GM19438 (cell line): ENCODE results near the gene SLC16A5.
"Not testable (repeated sequence)": the region's sequence is repeated elsewhere in the genome, so short reads cannot be mapped to it uniquely, and the experiment has no call there.

Experiments used
- ATAC-seq: cut with Tn5 transposase; IDR thresholded peaks from one replicate; pipeline ENCODE4 v1.9.1; 2021; ENCODE audit warnings: low read depth; ENCODE audit not compliant: unreplicated experiment

Gene SLC16A5

DNA sequence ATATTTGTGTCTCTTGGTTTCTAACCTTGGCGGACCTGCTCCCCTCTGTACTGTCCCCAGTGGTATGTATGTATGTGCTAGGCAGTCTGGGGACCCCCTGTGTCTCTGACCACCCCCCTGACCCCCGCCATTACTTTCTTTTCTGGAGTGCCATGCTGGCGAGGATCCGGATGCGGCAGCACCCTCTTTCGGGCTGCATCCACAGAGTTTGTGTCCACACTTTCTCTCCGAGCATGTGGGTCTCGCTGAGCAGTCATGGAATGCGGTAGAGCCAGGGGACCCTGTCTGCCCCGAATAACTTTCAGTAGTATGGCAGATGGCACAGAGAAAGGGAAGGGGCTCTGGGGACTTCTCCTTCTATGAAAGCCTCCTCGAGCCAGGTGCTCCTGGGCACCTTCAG, 23.7 kb upstream of the SLC16A5 start:
- no peak for ATAC-seq

DNA sequence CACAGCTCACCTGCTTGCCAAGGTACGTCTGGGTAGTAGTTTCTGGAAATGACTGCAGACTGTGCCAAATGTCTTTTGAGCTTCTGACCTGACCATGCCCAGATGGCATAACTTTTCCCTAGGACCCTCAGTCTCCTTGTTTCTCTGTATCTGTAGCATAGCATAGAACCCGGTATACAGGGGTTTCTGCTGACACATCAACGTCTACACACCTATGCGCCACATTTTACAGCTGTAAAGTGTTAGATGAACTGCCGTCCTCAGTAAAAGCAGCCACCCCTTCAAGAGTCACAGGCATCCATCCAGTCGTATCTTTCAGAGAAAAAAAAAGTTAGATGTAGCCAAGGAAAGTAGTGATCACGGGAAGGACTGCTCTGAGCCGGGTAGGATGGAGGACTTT, 23.3 kb upstream of the SLC16A5 start:
- ATAC-seq, result no peak

DNA sequence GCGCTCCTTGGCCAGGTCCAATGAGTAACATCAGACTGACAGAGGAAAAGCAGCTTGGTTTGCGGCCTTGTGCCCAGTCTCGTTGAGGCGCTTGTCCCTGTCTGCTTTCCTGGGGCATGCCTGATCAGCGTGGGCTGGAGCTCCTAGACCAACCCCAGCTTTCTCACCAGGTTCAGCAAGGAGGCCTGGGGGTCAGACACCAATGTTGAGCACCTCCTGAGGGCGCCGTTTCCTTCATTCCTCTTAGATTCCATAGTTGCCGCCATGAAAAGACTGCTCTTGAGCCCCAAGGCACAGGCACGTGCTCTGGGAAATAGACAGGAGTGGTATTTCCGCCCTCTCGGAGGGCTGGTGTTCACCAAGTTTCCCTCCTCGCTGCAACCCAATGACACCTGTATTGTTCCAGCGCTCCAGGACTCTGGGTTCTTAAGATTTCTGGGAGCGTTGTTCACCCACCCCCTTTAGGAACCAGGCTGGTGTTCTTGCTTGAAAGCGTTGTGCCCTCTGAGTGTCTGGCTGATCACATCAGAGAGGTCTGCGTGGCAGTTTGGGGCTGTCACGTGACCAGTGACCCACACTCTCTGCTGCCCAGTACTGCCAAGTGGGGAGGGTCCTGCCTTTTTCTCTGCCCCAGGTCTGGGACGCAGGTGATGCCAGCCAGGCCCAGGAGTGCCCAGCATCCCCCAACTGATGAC, 22.7 kb upstream of the SLC16A5 start:
- no peak for ATAC-seq

DNA sequence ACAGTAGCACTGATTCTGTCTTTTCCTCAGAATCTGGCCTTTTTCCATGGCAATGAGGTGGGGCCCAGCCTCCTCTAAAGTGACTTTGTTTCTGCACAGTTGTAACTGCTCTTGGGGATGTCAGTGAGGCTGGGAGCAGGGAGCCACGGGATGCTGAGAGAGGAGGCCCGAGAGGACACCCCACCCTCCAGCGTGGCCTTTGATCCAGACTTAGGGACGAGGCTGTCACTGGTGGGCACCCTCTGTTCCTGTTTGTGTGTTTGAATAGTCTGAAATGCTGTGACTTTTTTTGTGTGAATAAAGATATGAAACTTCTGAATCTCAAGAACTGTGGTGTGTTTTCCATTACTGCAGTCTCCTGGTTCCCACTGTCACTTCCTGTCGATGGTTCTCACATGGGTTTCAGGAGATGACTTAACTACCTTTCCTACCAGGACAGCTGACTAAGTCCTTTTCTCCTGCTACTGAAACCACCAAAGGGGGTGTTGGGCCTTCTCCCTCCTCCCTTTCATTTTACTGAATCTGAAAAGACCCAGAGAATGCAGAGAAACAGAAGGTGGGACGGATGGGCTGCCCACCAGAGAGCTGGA, 22.1 kb upstream of the SLC16A5 start:
- ATAC-seq, result no peak

DNA sequence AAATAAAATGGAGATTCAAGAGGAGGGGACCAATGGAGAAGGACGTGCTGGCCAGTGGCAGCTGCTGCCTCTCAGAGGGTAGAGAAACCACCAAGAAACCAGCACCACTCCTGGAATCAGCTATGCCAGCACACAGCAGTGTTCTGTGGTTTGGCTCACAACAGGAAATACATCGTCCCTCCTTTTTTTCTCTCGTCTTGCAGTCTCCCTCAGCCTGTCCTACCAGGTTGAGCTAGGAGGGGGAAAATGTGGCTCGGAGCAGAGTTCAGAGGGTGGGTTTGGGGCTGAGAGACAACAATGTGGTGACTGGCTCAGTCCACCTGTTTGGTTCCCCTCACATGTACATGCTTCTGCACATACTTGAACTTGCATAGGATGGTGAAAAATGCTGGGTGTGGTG, 19.9 kb upstream of the SLC16A5 start:
- no peak for ATAC-seq

DNA sequence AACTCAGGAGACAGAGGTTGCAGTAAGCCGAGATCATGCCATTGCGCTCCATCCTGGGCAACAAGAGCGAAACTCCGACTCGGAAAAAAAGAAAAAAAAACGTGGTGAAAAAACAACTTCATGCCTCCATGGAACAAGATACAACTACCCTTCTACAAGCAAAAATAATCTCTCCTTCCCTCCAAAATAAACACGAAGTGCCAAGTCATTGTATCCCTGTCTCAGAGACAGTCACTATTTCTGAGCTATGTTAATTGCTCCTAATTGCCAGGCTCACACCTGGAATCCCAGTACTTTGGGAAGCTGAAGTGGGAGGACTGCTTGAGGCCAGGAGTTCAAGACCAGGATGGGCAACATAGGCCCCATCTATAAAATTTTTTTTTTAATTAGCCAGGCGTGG, 19.0 kb upstream of the SLC16A5 start:
- no peak for ATAC-seq

DNA sequence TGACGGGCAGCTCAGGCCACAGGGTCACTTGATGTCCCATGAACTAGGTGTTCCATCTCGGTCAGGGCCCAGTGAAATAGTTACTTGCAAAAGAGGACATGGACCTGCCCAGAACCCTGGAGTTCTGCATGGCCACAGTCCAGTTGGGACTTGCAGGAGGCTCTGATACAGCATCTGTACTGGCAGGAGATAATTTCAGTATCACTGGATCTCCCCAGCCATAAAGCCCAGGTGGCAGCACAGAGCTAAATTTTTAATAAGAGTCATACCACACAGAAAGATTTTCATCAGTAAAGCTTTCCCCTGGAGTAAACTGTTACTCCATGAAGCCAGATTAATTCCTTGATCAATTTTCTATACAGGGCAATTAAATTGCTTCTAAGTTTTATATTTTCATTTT, 18.0 kb upstream of the SLC16A5 start:
- no peak for ATAC-seq

DNA sequence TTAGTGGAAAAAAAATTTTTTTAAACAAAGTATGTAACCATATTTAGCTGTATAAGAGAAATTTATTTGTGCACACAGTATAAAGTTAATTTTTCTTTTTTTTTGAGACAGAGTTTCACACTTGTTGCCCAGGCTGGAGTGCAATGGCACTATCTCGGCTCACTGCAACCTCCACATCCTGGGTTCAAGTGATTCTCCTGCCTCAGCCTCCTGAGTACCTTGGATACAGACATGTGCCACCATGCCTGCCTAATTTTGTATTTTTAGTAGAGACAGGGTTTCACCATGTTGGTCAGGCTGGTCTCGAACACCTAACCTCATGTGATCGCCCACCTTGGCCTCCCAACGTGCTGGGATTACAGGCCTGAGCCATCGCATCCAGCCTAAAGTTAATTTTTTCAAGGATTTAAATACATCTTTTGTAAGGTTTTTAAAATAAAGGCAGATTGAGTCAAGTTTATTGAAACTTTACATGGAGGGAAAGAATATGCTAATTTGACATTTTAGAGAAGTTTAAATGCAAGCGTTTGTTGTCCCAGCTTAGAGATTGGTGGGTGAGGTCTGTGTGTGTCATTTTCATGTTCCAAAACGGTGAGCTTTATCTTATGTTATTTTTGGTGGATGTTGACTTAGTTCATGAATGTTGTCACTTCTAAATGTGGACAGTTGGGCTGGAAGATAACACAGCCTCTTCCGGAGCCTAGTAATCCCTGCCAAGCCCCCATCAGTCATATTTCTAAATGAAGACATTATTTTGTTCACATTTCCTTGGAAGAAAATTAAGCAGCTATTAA, 16.1 kb upstream of the SLC16A5 start:
- not testable (repeated sequence) for ATAC-seq

DNA sequence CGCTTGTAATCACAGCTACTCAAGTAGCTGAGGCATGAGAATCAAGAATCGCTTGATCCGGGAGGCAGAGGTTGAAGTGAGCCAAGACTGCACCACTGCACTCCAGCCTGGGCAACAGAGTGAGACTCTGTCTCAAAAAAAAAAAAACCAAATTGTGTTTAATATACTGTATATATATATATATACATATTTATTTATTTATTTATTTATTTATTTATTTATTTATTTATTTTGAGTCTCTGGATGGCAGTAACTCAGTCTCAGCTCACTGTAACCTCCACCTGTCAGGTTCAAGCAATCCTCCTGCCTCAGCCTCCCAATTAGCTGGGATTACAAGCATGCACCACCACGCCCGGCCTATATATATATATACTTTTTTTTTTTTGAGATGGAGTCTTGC, 14.8 kb upstream of the SLC16A5 start:
- ATAC-seq, result not testable (repeated sequence)

DNA sequence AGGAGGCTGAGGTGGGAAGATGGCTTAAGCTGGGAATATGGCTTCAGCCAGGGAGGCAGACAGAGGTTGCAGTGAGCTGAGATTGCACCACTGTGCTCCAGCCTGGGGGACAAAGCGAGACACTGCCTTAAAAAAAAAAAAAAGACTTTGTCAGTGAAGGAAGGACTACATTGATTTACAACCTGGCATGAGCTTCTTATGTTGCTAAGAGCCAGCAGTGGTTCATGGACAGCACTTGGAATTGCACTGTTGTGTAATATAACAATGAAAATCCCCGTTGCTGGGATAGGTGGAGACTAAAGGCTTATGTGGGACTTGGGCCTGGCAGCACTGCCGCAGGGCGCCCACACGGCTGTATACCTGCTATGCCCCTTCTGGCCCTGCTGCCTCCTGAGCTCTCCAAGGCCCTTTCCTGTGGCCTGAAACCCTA, 14.1 kb upstream of the SLC16A5 start:
- no peak for ATAC-seq

DNA sequence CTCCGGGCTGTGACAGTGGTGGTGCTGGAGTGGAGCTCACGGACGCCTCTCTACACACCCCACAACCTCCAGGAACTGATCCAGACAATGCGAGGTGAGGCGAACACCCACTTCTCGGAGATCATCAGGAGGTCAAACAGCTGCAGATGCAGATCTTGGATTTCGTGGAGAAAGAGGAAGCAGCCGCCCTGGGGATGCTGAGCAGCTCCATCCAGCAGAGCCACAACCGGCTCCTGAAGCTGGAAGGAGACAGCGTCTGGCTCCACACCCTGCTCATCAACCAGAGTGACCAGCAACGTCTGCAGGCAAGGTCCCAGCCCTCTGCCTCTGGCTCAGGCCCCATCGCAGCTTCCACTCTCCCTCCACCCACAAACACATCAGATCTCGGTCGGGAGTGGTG, 13.2 kb upstream of the SLC16A5 start:
- no peak for ATAC-seq

DNA sequence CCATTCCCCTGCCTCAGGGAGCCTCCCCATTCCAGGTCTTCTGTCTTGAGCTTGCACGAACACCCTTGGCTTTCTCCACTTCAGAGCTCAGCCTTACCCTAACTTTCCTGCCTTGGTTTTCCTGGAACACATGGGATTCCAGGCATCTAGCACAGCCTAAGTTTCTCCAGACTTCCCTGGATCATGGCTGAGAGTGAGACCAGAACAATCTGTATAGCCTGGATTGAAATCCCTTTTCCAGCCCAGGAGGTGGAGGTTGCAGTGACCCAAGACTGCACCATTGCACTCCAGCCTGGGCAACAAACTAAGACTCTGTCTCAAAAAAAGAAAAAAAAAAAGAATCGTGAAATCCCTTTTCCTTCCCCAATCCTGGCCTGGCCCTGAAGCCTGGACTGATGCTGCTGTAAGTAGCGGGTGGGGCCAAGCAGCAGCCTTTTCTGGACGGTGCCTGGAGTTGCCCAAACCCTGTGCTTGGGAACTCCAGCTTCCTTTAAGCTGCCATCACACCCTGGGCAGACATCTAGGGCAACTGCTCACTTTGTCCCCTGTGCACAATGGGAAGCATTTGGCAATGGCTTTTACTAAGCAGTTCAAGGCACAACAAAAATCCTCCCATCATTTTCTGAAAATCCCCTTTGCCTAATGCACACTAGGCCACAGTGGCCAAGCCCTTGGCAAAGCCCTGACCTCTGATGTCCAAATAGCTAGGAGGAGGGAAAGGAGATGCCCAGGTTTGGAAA, 12.0 kb upstream of the SLC16A5 start:
- ATAC-seq, result no peak

DNA sequence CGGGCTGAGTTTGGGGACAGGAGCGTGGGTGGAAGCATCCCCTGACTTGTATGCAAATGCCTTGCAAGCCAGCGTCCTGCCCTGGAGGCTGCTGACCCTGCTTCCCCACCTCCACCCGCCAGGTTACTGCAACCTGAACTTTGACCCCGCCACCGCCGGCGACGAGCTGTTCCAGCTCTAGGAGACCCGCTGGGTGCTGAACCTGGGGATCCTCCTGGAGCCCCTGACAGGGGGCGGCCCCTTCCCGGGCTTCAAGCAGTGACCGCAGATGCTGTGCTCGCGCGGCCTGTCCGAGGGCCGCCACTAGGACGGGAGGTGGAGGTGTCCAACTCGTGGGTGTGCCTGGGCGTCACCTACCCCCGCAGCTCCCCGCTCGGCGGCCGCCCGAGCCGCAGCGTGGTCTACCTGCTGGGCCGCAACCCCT, 10.7 kb upstream of the SLC16A5 start:
- ATAC-seq, result no peak

DNA sequence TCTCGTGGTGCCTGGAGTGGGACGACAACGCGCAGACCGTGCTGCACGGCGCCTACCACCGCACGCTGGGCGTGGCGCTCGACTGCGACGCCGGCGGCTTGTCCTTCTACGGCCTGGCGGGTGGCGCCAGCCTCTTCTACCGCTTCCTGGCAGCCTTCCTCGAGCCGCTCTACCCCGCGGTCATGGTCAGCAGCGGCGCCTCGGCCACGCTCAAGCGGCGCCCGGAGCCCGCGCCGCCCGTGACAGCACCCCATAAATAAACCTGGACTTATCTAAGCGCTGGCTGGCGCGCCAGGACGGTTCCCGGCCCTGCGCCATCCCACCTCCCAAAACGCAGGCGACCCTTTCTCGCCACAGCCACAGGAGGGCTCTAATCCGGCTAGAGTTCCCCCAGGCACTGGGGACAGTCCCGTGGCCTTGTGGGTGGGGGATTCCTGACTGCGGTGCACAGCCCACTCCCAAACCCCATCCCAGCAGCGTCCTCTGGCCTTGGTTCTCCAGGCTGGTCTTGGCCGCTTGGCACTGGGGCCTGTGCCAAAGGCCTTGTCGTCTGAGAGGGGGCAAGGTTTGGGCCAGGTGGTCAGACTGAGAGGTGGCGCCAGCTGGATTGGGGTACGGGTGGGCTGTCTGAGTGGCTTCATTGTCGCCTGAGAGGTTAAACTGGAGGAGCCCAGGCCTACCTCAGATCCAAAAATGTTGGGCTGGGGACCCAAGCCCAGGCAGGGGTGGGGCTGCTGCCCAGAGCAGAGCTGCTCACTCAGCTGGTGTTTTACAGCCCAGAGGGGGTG, 10.1 kb upstream of the SLC16A5 start:
- ATAC-seq, result peak; percentile 44

DNA sequence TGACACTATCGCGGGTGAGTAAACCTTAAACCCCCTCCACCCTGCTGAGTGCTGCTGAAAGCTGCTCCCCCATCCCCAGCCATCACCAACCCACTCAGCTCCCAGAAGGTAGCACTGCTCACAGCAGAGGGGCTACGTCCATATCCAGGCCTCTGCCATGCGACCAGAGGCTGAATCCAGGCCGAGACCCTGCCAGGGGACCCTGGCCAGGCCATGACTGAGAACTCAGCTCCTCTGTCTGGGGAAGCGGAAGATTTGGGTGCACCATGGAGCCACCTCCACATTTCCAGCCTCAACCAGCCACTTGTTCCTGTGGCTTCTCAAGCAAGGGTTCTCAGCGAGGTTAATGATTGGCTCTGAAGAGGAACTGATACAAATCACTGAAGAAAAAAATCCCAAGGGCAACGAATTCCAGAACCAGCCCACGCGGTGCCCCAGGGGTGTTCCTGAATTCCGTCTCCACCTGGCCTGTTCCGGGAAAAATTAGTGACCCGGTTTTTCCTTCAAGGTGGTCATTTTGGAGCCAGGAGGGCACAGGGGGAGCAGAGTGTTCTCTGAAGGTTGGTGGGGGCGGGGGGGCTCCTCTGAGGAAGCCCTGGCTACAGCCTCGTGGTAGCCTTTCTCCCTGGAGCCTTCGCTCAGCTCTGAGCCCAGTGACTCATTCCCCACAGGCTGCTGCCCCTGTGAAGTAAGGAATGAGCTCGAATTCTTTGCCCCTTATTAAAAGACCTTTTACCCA, 9.3 kb upstream of the SLC16A5 start:
- peak; percentile 55 for ATAC-seq

DNA sequence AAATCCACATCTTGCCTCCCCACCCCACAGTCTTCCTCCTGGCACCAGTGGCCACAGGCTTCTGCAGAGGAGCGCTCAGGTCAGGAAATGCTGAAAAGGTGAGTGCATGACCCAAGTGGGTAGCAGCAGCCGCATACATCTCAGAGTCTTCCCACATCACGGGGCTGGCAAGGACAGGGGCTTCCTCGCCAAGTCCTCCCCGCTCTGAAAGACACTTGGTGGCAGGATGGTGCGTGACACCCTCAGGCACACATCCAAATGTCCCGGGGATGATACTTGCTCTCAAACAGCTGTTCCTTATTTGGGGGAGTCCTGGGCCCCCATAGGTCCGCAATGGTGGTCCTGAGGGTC, 8.8 kb upstream of the SLC16A5 start:
- no peak for ATAC-seq

DNA sequence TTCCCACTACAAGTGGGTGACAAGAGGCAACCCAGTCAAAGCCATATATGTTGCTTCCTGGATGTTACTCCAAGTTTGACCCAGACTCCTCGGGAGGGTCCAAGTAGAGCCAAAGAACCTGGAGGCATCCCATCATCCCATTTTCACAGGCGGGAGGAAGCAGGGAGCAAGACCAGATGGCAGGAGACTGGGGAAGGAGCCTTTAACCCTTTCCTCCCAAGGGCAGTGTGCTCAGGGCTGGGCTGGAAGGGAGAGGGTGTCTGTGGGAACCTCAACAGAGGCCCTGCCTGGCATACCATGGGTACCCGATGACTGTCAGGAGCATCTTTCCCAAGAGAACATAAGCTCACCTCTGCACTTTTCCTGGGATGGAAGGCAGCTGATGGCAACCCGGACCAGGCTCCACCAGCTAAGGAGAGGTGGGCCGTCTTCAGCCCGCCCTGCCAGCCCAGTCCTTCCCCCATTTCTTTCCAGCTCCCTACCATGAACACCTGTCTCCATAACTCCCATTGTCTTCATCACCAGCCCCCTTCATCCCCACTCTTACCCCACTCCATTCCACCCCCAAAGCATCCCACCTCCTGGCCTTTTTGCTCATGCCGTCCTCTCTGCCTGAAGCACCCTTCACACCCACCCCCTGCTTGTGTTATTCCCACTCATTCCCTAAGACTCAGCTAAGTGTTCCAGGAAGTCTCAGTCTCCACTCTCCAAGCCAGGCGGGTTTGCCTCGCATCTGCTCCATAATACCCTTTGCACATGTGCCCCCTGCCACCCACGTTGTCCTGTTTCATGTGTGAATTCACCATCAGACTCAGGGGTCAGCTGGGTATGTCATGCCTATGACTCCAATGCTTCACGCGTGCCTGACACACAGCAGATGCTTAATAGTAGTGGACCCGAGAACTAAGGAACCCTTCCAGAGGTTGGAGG, 5.9 kb upstream of the SLC16A5 start:
- no peak for ATAC-seq

DNA sequence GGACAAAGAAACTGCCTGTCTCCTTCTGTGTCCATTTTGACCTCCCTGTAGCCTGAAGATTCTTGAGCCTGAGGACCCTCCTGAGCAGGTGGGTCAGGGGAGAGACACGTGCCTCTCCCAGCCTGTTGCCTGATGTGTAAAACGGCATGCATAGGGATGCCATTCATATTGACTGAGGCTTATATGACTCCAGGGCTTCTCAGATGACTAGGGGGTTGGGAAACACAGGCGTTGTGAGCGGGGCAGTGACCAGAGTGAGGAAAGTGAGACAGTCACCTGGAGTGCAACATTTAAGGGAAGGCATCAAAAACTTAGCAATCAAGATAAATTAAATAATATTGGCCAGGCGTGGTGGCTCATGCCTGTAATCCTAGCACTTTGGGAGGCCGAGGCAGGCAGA, 5.1 kb upstream of the SLC16A5 start:
- ATAC-seq, result no peak
